WTC11 (cell line): Measurements from ENCODE around the gene LYRM7. TPM values are rescaled to one million over a fixed set of nuclear protein-coding genes. Genes with fewer than 3 reads are reported as not detected.

ENCODE experiments used
- ATAC-seq: fragments of 200-7000 bp; cut with Tn5 transposase; 2 replicates; pipeline ENCODE4 v1.10.0; 2021; ENCODE audit warnings: mild to moderate bottlenecking, moderate library complexity
- CTCF ChIA-PET: fragments of 300-600 bp; sonication (Branson Sonifier 250); formaldehyde crosslinking; loops from one replicate; lab custom pipeline; 2021; ENCODE audit warnings: antibody characterized with exemption; lab: Charles Lee
- POLR2A ChIA-PET: fragments of 350-600 bp; sonication (Branson Sonifier 250); formaldehyde crosslinking; loops from one replicate; lab custom pipeline; 2021; ENCODE audit warnings: antibody characterized with exemption; lab: Charles Lee
- DNase-seq: peaks from one replicate; pipeline ENCODE4 v3.0.0; 2021; ENCODE audit warnings: low spot score
- H3K27ac Mint-ChIP-seq: 2 replicates; pipeline ENCODE4 v1.8.0; 2021; ENCODE audit warnings: mixed read lengths
- H3K27me3 Mint-ChIP-seq: 2 replicates; pipeline ENCODE4 v1.8.0; 2021; ENCODE audit warnings: low read depth, mild to moderate bottlenecking, moderate library complexity, mixed read lengths
- H3K36me3 Mint-ChIP-seq: 2 replicates; pipeline ENCODE4 v1.8.0; 2021; ENCODE audit warnings: mixed read lengths
- H3K4me1 Mint-ChIP-seq: 2 replicates; pipeline ENCODE4 v1.8.0; 2022; ENCODE audit warnings: mixed read lengths
- H3K4me3 Mint-ChIP-seq: 2 replicates; pipeline ENCODE4 v1.8.0; 2021; ENCODE audit warnings: mild to moderate bottlenecking, moderate library complexity, mixed read lengths
- H3K9me3 Mint-ChIP-seq: 2 replicates; pipeline ENCODE4 v1.8.0; 2021; ENCODE audit warnings: mixed read lengths
- ELF4 ChIP-seq: sonication (generic); formaldehyde crosslinking; IDR thresholded peaks from 2 replicates; pipeline ENCODE4 v1.8.1; 2022; ENCODE audit warnings: low read depth, mild to moderate bottlenecking, moderate library complexity, missing genetic modification reagents
- ERG ChIP-seq: fragments of 250-450 bp; sonication (Bioruptor Pico); IDR thresholded peaks from 2 replicates; pipeline ENCODE4 v1.8.0; 2021; ENCODE audit warnings: mild to moderate bottlenecking
- FOXP1 ChIP-seq: sonication (generic); formaldehyde crosslinking; IDR thresholded peaks from 2 replicates; pipeline ENCODE4 v1.8.0; 2022; ENCODE audit warnings: missing genetic modification reagents, mild to moderate bottlenecking, moderate library complexity, borderline replicate concordance
- GABPB1 ChIP-seq: sonication (generic); formaldehyde crosslinking; IDR thresholded peaks from 2 replicates; pipeline ENCODE4 v1.8.1; 2023; ENCODE audit warnings: mild to moderate bottlenecking, missing genetic modification reagents
- NFE2L1 ChIP-seq: sonication (generic); formaldehyde crosslinking; IDR thresholded peaks from 2 replicates; pipeline ENCODE4 v1.8.1; 2023; ENCODE audit warnings: missing genetic modification reagents
- RORB ChIP-seq: fragments of 250-450 bp; sonication (Bioruptor Pico); IDR thresholded peaks from 2 replicates; pipeline ENCODE4 v1.9.0; 2021; ENCODE audit warnings: mild to moderate bottlenecking
- SMAD3 ChIP-seq: sonication (generic); formaldehyde crosslinking; IDR thresholded peaks from 2 replicates; pipeline ENCODE4 v1.8.0; 2022; ENCODE audit warnings: missing genetic modification reagents, mild to moderate bottlenecking, borderline replicate concordance
- ZBTB43 ChIP-seq: sonication (generic); formaldehyde crosslinking; IDR thresholded peaks from 2 replicates; pipeline ENCODE4 v1.8.1; 2023; ENCODE audit warnings: mild to moderate bottlenecking, missing genetic modification reagents
- ZNF232 ChIP-seq: sonication (generic); formaldehyde crosslinking; IDR thresholded peaks from 2 replicates; pipeline ENCODE4 v1.8.0; 2022; ENCODE audit warnings: mild to moderate bottlenecking, missing genetic modification reagents
- ZNF416 ChIP-seq: fragments of 250-450 bp; sonication (Bioruptor Pico); IDR thresholded peaks from 2 replicates; pipeline ENCODE4 v1.9.0; 2021; ENCODE audit warnings: mild to moderate bottlenecking, inconsistent platforms
- ZNF425 ChIP-seq: fragments of 250-450 bp; sonication (Bioruptor Pico); conservative IDR thresholded peaks from 2 replicates; pipeline ENCODE4 v1.9.0; 2021; ENCODE audit warnings: mild to moderate bottlenecking
- ZNF532 ChIP-seq: fragments of 250-450 bp; sonication (Bioruptor Pico); IDR thresholded peaks from 2 replicates; pipeline ENCODE4 v1.9.0; 2021; ENCODE audit warnings: mild to moderate bottlenecking, borderline replicate concordance
- total RNA-seq: library from RNA; stranded (reverse); gene quantifications from 3 replicates; pipeline ENCODE4 v1.2.3, GENCODE V29; 2021

LYRM7 gene
- total RNA-seq, 1 experiment from 2014 or later = 11.2 TPM

GRCh38 chr5:131214609-131215227 lies 44.0 kb downstream of the LYRM7 start (continued):
- no peak for TF ChIP-seq SMAD3 (CRISPR knock-in tag)
- TF ChIP-seq NFE2L1 = no peak
- TF ChIP-seq ZBTB43 (CRISPR knock-in tag) = no peak

GRCh38 chr5:131217791-131218190 lies 47.0 kb downstream of the LYRM7 start:
- Mint-ChIP-seq H3K27me3 (no peaks in the 10 kb centered on the region), H3K4me1 (no peaks in the 10 kb centered on the region)
- POLR2A ChIA-PET = no interaction called here
- TF ChIP-seq FOXP1 (CRISPR knock-in tag) (no peak), ELF4 (no peak), ZNF416 (no peak)
- TF ChIP-seq, all 79 proteins: peak for 0
- H3K27ac Mint-ChIP-seq = no peak overlapping the region
- ATAC-seq (no peak), DNase-seq (no peak)
- no peak overlapping the region for H3K4me3 Mint-ChIP-seq
- H3K9me3 Mint-ChIP-seq = no peaks in the 10 kb centered on the region
- no peaks in the 10 kb centered on the region for H3K36me3 Mint-ChIP-seq
- CTCF ChIA-PET = no interaction called here

GRCh38 chr5:131218392-131218791 lies 47.6 kb downstream of the LYRM7 start:
- no peak for DNase-seq
- no peak for TF ChIP-seq SMAD3 (CRISPR knock-in tag)
- no peak for TF ChIP-seq ERG (CRISPR knock-in tag)
- TF ChIP-seq ZNF232 (CRISPR knock-in tag) = no peak
- TF ChIP-seq RORB = no peak
- no peak for TF ChIP-seq GABPB1 (CRISPR knock-in tag)
- no peak for TF ChIP-seq ZNF425 (CRISPR knock-in tag)
- no peak for TF ChIP-seq ZNF532 (CRISPR knock-in tag)
- TF ChIP-seq, all 79 proteins: peak for 0
- Mint-ChIP-seq H3K4me1 (no peaks in the 10 kb centered on the region), H3K27ac (no peak overlapping the region), H3K4me3 (no peak overlapping the region), H3K9me3 (no peaks in the 10 kb centered on the region), H3K27me3 (no peaks in the 10 kb centered on the region), H3K36me3 (no peaks in the 10 kb centered on the region)
- no peak for ATAC-seq
- POLR2A ChIA-PET = no interaction called here
- CTCF ChIA-PET = no interaction called here
